Epithelial cell of esophagus (primary cell): ENCODE data around the gene PGLYRP1.

Experiments
- DNase-seq: peaks from one replicate; pipeline ENCODE4 v3.0.0; 2010; ENCODE audit warnings: low read depth
- H3K4me3 ChIP-seq: 2 replicates; pipeline ENCODE4 v1.5.1; 2011; ENCODE audit warnings: mild to moderate bottlenecking, low read length, control low read depth
- CTCF ChIP-seq: IDR thresholded peaks from 2 replicates; pipeline ENCODE4 v1.5.1; 2011; ENCODE audit warnings: low read depth, mild to moderate bottlenecking, low read length, control low read depth, inconsistent platforms; ENCODE audit not compliant: insufficient read depth; ENCODE audit errors: missing control alignments

Gene PGLYRP1

DNA sequence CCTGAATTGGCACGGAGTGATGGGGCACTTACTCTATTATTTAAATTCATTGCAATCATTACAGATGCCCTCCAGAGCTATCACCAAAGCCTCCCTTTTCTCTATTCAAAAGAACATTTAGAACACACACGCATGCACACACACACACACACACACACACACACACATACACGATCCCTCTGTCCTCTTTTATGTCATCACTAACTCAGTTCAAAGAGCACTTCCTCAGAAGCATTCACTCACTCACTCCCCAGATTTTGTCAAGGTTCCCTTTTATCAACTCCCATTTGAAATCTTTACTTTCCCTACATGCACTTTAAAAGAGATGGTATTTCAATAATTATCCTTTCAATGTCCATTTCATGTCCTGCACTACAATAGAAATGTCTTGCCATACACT, 40.3 kb upstream of the PGLYRP1 start:
- DNase-seq = no peak
- TF ChIP-seq CTCF = no peak

DNA sequence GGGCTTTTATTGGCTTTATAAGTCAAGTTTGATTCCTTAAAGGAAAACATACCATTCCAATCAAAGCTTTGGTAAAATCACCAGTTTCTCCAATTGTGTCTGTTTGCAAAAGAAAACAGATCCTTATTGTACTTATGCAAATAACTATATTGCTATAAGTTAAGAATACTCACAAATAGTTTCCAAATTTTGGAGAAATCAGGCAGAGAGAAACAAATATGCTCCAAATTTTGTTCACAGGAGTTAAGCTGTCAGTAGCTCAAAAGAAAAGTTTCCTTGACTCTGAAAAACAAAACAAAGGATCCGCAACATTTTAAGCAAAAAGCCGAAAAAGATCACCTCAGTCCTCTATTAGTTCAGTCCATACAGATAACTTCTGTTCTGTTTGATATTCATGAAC, 37.2 kb upstream of the PGLYRP1 start:
- no peak for TF ChIP-seq CTCF
- no peak for DNase-seq
- no peak overlapping the region for H3K4me3 ChIP-seq

More for the DNA sequence above, 40.3 kb upstream of the PGLYRP1 start:
- H3K4me3 ChIP-seq = no peak overlapping the region

DNA sequence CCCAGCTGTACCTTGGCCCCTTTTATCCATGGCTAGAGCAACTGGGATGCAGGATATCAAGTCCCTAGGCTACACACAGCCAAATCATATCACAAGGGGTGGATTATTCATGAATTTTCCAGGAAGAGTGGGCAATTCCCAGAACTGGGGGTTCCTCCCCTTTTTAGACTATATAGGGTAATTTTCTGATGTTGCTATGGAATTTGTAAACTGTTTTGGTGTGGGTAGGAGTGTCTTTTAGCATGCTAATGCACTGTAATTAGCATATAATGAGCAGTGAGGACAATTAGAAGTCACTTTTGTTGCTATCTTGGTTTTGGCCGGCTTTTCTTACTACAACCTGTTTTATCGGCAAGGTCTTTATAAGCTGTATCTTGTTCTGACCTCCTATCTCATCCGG, 35.9 kb upstream of the PGLYRP1 start:
- no peak for DNase-seq
- no peak overlapping the region for H3K4me3 ChIP-seq
- no peak for TF ChIP-seq CTCF

DNA sequence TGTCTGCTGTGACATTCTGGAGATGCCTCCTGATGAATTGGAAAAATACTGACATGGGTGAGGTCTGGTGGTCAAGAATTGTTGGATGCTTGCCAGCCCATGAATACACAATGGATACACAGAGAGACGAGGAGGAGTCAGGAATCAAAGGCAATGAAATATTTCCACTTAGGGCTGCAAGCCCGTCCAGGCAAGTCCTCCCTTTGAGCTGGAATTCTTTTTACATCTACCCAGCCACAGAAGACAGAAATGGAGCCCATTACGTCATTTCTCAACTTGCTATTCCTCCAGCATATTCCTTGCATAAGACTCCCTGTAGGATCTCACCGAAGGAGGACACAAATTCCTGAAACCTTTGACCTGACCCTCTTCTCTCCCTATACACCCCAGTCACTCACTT, 33.7 kb upstream of the PGLYRP1 start:
- no peak overlapping the region for H3K4me3 ChIP-seq
- no peak for TF ChIP-seq CTCF
- DNase-seq = peak; percentile 87

DNA sequence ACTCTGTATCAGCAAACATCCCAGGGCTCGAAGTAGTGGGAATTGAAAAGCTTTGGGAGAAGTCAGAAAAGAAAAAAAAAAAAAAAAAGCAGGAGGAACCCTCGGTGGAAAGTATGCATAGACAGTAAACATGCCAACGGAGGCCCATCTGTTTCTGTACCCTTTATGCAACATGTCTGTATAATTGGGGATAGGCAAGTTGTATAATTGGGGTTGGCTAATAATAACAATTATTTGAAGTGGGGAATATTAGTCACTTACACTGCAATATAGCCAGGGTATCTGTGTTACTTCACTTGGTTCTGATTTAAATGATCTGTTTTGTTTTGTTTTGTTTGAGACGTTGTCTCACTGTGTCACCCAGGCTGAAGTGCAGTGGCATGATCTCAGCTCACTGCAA, 30.0 kb upstream of the PGLYRP1 start:
- TF ChIP-seq CTCF = no peak

DNA sequence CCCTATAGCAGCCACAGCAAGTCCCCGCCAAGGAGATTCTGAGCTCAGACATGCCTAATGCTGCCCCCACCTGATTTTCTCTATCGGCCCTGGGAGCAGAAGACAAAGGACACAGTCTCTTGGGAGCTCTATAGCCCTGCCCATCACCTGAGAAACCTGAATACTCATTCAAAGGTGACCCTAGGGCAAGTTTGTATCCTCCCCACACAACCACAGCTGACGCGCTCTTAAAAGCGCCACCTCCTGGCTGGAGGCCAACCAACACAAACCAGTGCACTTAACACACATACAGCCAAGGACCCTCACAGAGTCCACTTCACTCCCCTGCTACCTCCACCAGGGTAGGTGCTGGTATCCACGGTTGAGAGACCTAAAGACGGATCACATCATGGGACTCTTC, 26.7 kb upstream of the PGLYRP1 start:
- no peak for DNase-seq
- TF ChIP-seq CTCF = no peak
- no peak overlapping the region for H3K4me3 ChIP-seq

More for the DNA sequence above, 30.0 kb upstream of the PGLYRP1 start:
- no peak overlapping the region for H3K4me3 ChIP-seq
- no peak for DNase-seq

- TF ChIP-seq CTCF = no peak
- H3K4me3 ChIP-seq = no peak overlapping the region
- DNase-seq = no peak
These were observed 20.7 kb upstream of the PGLYRP1 start for GRCh38 chr19:46043519-46043918.
